Right forelimb (tissue), 1 donor: ENCODE data around the gene ANKDD1A.
A peak's percentile ranks its signal among the peaks of the same experiment; 100 is the strongest.

ENCODE experiments used
- DNase-seq: peaks from one replicate; pipeline ENCODE4 v3.0.0-alpha.2; 2018

The ANKDD1A gene

GRCh38 chr15:64911311-64912186, at the start of gene ANKDD1A:
ANKDD1A (plus strand) TSS chr15:64911902; CDS start chr15:64911931, 29 bp downstream.
- DNase-seq = peak; percentile 84

GRCh38 chr15:64861960-64862359, 49.7 kb upstream of the ANKDD1A start:
- DNase-seq = no peak

- no peak for DNase-seq
Observed at GRCh38 chr15:64862408-64862807, 49.3 kb upstream of the ANKDD1A start.

GRCh38 chr15:64864068-64864467, 47.6 kb upstream of the ANKDD1A start:
- peak; percentile 73 for DNase-seq

- DNase-seq = no peak
Observed at GRCh38 chr15:64865126-64865997, 46.3 kb upstream of the ANKDD1A start.

- no peak for DNase-seq
Observed at GRCh38 chr15:64865998-64866520, 45.6 kb upstream of the ANKDD1A start.

GRCh38 chr15:64869501-64869900, 42.2 kb upstream of the ANKDD1A start:
- DNase-seq = no peak

GRCh38 chr15:64870353-64870752, 41.3 kb upstream of the ANKDD1A start:
- no peak for DNase-seq

GRCh38 chr15:64875641-64876223, 36.0 kb upstream of the ANKDD1A start:
- no peak for DNase-seq

GRCh38 chr15:64877435-64877834, 34.3 kb upstream of the ANKDD1A start:
- DNase-seq = no peak

GRCh38 chr15:64878705-64879104, 33.0 kb upstream of the ANKDD1A start:
- DNase-seq = no peak

- DNase-seq = no peak
Observed at GRCh38 chr15:64883100-64883581, 28.6 kb upstream of the ANKDD1A start.

- no peak for DNase-seq
Observed at GRCh38 chr15:64883997-64884511, 27.6 kb upstream of the ANKDD1A start.

- DNase-seq = no peak
Observed at GRCh38 chr15:64884679-64885078, 27.0 kb upstream of the ANKDD1A start.

GRCh38 chr15:64888336-64888735, 23.4 kb upstream of the ANKDD1A start:
- DNase-seq = no peak

- DNase-seq = no peak
Observed at GRCh38 chr15:64891561-64891960, 20.1 kb upstream of the ANKDD1A start.

- DNase-seq = no peak
Observed at GRCh38 chr15:64892847-64893403, 18.8 kb upstream of the ANKDD1A start.

GRCh38 chr15:64893481-64894394, 18.0 kb upstream of the ANKDD1A start:
- DNase-seq = peak; percentile 96

GRCh38 chr15:64894395-64895056, 17.2 kb upstream of the ANKDD1A start:
- no peak for DNase-seq

- no peak for DNase-seq
Observed at GRCh38 chr15:64895285-64896065, 16.2 kb upstream of the ANKDD1A start.
